Mesodermal cell (in vitro differentiated cells): Measurements from ENCODE around the gene GLMN. TPM values are rescaled to one million over a fixed set of nuclear protein-coding genes. Genes with fewer than 3 reads are reported as not detected.

ENCODE experiments used
- H3K27ac ChIP-seq: 2 replicates; pipeline ENCODE4 v1.7.0; 2013; ENCODE audit warnings: mild to moderate bottlenecking, low read depth, low read length, moderate library complexity; ENCODE audit not compliant: severe bottlenecking
- H3K36me3 ChIP-seq: 2 replicates; pipeline ENCODE4 v1.7.1; 2013; ENCODE audit warnings: mild to moderate bottlenecking, low read length, moderate library complexity; ENCODE audit not compliant: control insufficient read depth, insufficient read depth
- H3K4me1 ChIP-seq: one replicate; pipeline ENCODE4 v1.7.1; 2013; ENCODE audit warnings: mild to moderate bottlenecking, low read length; ENCODE audit not compliant: insufficient read depth, control insufficient read depth, poor library complexity, severe bottlenecking
- H3K4me3 ChIP-seq: 2 replicates; pipeline ENCODE4 v1.7.0; 2013; ENCODE audit warnings: low read length, control low read depth, mild to moderate bottlenecking; ENCODE audit not compliant: insufficient read depth, poor library complexity, severe bottlenecking; ENCODE audit errors: extremely low read depth
- H3K9me3 ChIP-seq: 2 replicates; pipeline ENCODE4 v1.7.1; 2013; ENCODE audit warnings: mild to moderate bottlenecking, low read length, moderate library complexity; ENCODE audit not compliant: control insufficient read depth
- WGBS, 2 experiments: methylation state at CpG; one replicate each; pipeline ENCODE4 v1.1.5; 2013; ENCODE audit warnings: missing lambda C conversion rate in 2 of 2; ENCODE audit not compliant: insufficient coverage in 2 of 2; 5-methylcytosine and 5-hydroxymethylcytosine counted together
- polyA plus RNA-seq, 2 experiments: library from polyadenylated mRNA; stranded (reverse); fragments of 50-300 nt; gene quantifications; one replicate each; pipeline ENCODE4 v1.2.3, GENCODE V29; 2013

The GLMN gene, protein sequence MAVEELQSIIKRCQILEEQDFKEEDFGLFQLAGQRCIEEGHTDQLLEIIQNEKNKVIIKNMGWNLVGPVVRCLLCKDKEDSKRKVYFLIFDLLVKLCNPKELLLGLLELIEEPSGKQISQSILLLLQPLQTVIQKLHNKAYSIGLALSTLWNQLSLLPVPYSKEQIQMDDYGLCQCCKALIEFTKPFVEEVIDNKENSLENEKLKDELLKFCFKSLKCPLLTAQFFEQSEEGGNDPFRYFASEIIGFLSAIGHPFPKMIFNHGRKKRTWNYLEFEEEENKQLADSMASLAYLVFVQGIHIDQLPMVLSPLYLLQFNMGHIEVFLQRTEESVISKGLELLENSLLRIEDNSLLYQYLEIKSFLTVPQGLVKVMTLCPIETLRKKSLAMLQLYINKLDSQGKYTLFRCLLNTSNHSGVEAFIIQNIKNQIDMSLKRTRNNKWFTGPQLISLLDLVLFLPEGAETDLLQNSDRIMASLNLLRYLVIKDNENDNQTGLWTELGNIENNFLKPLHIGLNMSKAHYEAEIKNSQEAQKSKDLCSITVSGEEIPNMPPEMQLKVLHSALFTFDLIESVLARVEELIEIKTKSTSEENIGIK
- 17.6 TPM for polyA plus RNA-seq (2013, experiment 1 of 2)
- polyA plus RNA-seq (2013, experiment 2 of 2): 20.0 TPM

- WGBS, 2 experiments: 0 to 1% methylated on average over 59 to 69 of the region's 76 CpGs
- Histone ChIP-seq H3K4me3 (peak within 1 kb of the TSS; percentile 76), H3K27ac (peak within 1 kb of the TSS; percentile 91), H3K4me1 (no peaks in the 10 kb centered on the region), H3K9me3 (no peaks in the 10 kb centered on the region), H3K36me3 (peaks cover 32% of the 10 kb centered on the region)
These were observed at the start of gene GLMN, which contains the start of gene RPAP2 for GRCh38 chr1:92298573-92299476. GLMN (minus strand) TSS chr1:92298987; CDS start chr1:92297999, 988 bp downstream. RPAP2 (plus strand) TSS chr1:92299059; CDS start chr1:92299074, 15 bp downstream.

DNA sequence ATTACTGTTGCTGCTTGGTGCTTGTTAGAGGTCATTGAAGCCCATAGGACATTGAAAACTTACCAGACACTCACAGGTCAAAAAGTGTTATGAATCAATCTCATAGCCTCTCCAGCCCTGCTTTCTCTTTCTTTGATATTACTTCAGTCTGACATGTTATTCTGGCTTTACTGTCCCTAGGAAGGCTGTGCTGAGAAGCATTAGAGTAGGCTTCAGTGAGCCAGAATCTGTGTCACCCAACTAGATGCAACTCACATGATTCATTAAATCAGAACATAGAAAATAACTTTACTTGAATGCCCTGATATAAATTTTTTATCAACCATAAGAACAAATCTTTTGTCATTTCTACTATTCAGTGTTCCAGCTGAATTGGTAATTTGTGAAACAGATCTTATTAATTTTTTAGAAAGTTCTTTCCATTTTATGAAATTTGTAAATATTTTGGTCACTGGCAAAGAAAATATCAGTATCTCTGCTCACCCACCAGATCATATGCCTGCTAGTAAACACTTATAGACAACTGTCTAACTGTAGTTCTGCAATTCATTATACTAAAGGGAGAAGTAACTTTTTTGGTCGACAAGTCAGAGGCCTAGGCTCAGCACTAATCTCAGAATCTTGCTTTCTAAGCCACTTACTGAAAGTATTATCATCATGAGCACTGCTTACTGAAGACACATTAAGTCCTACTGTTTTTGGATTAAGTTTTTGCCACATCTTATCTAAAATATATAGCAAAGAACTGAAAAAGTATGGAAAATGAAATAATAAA lies 48.3 kb upstream of the GLMN start:
- no peak overlapping the region for H3K27ac ChIP-seq
- H3K9me3 ChIP-seq: no peaks in the 10 kb centered on the region
- 83% methylated on average over 1 of the region's 1 CpG; no CpG with 5 or more reads in 1 of the 2 experiments for WGBS, 2 experiments
- peaks cover 27% of the 10 kb centered on the region for H3K36me3 ChIP-seq
- no peak overlapping the region for H3K4me3 ChIP-seq
- H3K4me1 ChIP-seq: no peaks in the 10 kb centered on the region

GRCh38 chr1:92343061-92343460 lies 44.3 kb upstream of the GLMN start:
- WGBS, 2 experiments: no CpG with 5 or more reads among the region's 3 CpGs
- Histone ChIP-seq H3K4me3 (no peak overlapping the region), H3K36me3 (peaks cover 25% of the 10 kb centered on the region), H3K4me1 (no peaks in the 10 kb centered on the region), H3K9me3 (no peaks in the 10 kb centered on the region), H3K27ac (no peak overlapping the region)

- Histone ChIP-seq H3K4me1 (no peaks in the 10 kb centered on the region), H3K4me3 (no peak overlapping the region), H3K36me3 (peaks cover 26% of the 10 kb centered on the region), H3K27ac (no peak overlapping the region), H3K9me3 (no peaks in the 10 kb centered on the region)
- 90 to 100% methylated on average over 1 of the region's 1 CpG for WGBS, 2 experiments
These were observed 43.6 kb upstream of the GLMN start for GRCh38 chr1:92342401-92342800.

GRCh38 chr1:92340154-92340553 lies 41.4 kb upstream of the GLMN start:
- no peak overlapping the region for H3K27ac ChIP-seq
- no peaks in the 10 kb centered on the region for H3K9me3 ChIP-seq
- H3K4me3 ChIP-seq: no peak overlapping the region
- no peaks in the 10 kb centered on the region for H3K4me1 ChIP-seq
- H3K36me3 ChIP-seq: peaks cover 26% of the 10 kb centered on the region
- 83 to 86% methylated on average over 1 of the region's 1 CpG for WGBS, 2 experiments

DNA sequence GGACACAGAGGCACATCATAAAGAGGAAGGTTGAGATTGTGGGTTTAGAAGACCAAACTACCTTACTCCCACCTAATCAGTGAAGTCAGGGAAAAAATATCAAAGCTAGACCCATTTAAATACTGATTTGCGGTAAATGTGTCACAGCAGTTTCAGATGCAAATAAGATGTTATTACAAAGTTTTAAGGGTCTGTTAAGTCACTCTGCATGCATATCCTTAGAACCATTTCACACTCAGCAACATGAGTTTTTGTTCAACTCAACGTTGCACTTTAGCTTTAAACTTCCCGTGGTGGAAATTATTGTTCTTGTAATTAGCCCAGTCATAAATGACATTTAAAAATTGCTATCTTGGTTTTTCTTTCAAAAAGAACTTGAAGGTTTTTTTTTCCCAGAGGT lies 34.9 kb upstream of the GLMN start:
- Histone ChIP-seq H3K36me3 (peaks cover 20% of the 10 kb centered on the region), H3K27ac (no peak overlapping the region), H3K9me3 (peaks cover 5% of the 10 kb centered on the region), H3K4me1 (no peaks in the 10 kb centered on the region), H3K4me3 (no peak overlapping the region)
- no CpG with 5 or more reads among the region's 3 CpGs for WGBS, 2 experiments

GRCh38 chr1:92329347-92330129 lies 30.8 kb upstream of the GLMN start:
- 91 to 100% methylated on average over 3 of the region's 6 CpGs for WGBS, 2 experiments
- Histone ChIP-seq H3K27ac (no peak overlapping the region), H3K36me3 (peaks cover 26% of the 10 kb centered on the region)

GRCh38 chr1:92327794-92328193 lies 29.0 kb upstream of the GLMN start:
- Histone ChIP-seq H3K4me3 (no peak overlapping the region), H3K27ac (no peak overlapping the region), H3K36me3 (peaks cover 39% of the 10 kb centered on the region), H3K9me3 (peaks cover 14% of the 10 kb centered on the region), H3K4me1 (no peaks in the 10 kb centered on the region)
- no CpG with 5 or more reads among the region's 4 CpGs for WGBS, 2 experiments

More at GRCh38 chr1:92329347-92330129, 30.8 kb upstream of the GLMN start:
- Histone ChIP-seq H3K4me1 (no peaks in the 10 kb centered on the region), H3K4me3 (no peak overlapping the region), H3K9me3 (peaks cover 14% of the 10 kb centered on the region)

- H3K4me3 ChIP-seq: no peak overlapping the region
- H3K36me3 ChIP-seq: peaks cover 39% of the 10 kb centered on the region
- H3K9me3 ChIP-seq: peaks cover 14% of the 10 kb centered on the region
- H3K27ac ChIP-seq: no peak overlapping the region
- no peaks in the 10 kb centered on the region for H3K4me1 ChIP-seq
- WGBS, 2 experiments: 100% methylated on average over 1 of the region's 1 CpG; no CpG with 5 or more reads in 1 of the 2 experiments
These were observed 27.9 kb upstream of the GLMN start for GRCh38 chr1:92326681-92327080.
